ENCODE measurements around the gene STX12.

- TF ChIP-seq CTCF (IDR thresholded peaks at IDR 0.05) (no peak), POLR2A (IDR thresholded peaks at IDR 0.05; ENCODE audit: low read depth) (no peak), POLR2AphosphoS5 (IDR thresholded peaks at IDR 0.05) (no peak)
These were observed 1.6 kb downstream of the STX12 start for GRCh38 chr1:27774654-27775053.

Measured in esophagus muscularis mucosa (tissue), 3 donors.